ENCODE measurements around the gene CHKA.

DNA sequence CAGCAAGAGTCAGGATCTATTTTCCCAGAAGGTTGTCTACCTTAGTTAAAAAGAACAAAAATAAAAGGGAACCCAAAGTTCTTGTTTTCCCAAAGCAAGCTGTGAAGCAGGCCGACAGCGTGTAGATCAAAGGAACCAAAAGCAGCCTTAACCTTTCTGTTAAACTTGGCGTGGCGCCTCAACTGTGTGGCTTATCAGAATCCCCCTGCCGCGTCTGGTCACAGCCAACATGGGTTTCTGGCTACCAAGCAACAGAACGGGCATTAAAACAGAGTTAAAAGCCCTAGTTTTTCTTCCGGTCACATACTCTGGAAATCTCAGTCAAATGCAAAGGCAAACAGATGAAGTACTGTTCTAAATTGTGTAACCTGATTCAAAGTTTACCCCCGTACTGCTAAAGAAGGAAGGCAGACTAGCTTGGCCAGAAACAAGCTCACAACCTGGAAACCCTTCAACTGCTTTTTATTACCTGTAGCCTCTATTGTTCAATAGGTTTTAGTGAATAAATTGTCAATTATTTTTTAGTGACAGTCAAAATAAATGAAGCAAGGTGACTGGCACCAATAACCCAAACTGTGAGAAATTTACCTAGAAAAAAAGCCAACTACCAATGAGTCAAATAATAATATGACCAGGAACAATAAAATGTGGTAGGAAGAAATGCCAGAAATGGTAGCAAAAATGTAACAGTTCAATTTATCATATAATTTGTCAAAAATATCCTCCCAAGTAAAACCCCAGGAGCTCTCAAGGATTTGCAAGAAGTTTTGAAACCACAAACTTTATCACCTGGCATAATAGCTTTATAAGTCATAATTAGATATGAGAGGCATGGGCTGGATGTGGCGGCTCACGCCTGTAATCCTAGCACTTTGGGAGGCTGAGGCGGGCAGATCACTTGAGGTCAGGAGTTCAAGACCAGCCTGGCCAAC, 21.4 kb downstream of the CHKA start:
- TF ChIP-seq SMARCE1 (IDR thresholded peaks at IDR 0.05) (no peak), BRD4 (IDR thresholded peaks at IDR 0.05) (no peak)
- TF ChIP-seq, protein P1, sequence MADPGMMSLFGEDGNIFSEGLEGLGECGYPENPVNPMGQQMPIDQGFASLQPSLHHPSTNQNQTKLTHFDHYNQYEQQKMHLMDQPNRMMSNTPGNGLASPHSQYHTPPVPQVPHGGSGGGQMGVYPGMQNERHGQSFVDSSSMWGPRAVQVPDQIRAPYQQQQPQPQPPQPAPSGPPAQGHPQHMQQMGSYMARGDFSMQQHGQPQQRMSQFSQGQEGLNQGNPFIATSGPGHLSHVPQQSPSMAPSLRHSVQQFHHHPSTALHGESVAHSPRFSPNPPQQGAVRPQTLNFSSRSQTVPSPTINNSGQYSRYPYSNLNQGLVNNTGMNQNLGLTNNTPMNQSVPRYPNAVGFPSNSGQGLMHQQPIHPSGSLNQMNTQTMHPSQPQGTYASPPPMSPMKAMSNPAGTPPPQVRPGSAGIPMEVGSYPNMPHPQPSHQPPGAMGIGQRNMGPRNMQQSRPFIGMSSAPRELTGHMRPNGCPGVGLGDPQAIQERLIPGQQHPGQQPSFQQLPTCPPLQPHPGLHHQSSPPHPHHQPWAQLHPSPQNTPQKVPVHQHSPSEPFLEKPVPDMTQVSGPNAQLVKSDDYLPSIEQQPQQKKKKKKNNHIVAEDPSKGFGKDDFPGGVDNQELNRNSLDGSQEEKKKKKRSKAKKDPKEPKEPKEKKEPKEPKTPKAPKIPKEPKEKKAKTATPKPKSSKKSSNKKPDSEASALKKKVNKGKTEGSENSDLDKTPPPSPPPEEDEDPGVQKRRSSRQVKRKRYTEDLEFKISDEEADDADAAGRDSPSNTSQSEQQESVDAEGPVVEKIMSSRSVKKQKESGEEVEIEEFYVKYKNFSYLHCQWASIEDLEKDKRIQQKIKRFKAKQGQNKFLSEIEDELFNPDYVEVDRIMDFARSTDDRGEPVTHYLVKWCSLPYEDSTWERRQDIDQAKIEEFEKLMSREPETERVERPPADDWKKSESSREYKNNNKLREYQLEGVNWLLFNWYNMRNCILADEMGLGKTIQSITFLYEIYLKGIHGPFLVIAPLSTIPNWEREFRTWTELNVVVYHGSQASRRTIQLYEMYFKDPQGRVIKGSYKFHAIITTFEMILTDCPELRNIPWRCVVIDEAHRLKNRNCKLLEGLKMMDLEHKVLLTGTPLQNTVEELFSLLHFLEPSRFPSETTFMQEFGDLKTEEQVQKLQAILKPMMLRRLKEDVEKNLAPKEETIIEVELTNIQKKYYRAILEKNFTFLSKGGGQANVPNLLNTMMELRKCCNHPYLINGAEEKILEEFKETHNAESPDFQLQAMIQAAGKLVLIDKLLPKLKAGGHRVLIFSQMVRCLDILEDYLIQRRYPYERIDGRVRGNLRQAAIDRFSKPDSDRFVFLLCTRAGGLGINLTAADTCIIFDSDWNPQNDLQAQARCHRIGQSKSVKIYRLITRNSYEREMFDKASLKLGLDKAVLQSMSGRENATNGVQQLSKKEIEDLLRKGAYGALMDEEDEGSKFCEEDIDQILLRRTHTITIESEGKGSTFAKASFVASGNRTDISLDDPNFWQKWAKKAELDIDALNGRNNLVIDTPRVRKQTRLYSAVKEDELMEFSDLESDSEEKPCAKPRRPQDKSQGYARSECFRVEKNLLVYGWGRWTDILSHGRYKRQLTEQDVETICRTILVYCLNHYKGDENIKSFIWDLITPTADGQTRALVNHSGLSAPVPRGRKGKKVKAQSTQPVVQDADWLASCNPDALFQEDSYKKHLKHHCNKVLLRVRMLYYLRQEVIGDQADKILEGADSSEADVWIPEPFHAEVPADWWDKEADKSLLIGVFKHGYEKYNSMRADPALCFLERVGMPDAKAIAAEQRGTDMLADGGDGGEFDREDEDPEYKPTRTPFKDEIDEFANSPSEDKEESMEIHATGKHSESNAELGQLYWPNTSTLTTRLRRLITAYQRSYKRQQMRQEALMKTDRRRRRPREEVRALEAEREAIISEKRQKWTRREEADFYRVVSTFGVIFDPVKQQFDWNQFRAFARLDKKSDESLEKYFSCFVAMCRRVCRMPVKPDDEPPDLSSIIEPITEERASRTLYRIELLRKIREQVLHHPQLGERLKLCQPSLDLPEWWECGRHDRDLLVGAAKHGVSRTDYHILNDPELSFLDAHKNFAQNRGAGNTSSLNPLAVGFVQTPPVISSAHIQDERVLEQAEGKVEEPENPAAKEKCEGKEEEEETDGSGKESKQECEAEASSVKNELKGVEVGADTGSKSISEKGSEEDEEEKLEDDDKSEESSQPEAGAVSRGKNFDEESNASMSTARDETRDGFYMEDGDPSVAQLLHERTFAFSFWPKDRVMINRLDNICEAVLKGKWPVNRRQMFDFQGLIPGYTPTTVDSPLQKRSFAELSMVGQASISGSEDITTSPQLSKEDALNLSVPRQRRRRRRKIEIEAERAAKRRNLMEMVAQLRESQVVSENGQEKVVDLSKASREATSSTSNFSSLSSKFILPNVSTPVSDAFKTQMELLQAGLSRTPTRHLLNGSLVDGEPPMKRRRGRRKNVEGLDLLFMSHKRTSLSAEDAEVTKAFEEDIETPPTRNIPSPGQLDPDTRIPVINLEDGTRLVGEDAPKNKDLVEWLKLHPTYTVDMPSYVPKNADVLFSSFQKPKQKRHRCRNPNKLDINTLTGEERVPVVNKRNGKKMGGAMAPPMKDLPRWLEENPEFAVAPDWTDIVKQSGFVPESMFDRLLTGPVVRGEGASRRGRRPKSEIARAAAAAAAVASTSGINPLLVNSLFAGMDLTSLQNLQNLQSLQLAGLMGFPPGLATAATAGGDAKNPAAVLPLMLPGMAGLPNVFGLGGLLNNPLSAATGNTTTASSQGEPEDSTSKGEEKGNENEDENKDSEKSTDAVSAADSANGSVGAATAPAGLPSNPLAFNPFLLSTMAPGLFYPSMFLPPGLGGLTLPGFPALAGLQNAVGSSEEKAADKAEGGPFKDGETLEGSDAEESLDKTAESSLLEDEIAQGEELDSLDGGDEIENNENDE (IDR thresholded peaks at IDR 0.05; ENCODE audit: low read depth, low read length): no peak
